NOMO-1 treated with dmso at 0.1 percent for 144 hours (cell line): ENCODE data around the gene DPF3.
"Not testable (repeated sequence)": the region's sequence is repeated elsewhere in the genome, so short reads cannot be mapped to it uniquely, and the experiment has no call there.

Experiments
- DNase-seq: peaks from one replicate; lab custom pipeline; 2025; ENCODE audit not compliant: unreplicated experiment; lab: John Stamatoyannopoulos, UW

DPF3 gene

GRCh38 chr14:72774894-72775620, 118.8 kb downstream of the DPF3 start:
- DNase-seq, result no peak

DNA sequence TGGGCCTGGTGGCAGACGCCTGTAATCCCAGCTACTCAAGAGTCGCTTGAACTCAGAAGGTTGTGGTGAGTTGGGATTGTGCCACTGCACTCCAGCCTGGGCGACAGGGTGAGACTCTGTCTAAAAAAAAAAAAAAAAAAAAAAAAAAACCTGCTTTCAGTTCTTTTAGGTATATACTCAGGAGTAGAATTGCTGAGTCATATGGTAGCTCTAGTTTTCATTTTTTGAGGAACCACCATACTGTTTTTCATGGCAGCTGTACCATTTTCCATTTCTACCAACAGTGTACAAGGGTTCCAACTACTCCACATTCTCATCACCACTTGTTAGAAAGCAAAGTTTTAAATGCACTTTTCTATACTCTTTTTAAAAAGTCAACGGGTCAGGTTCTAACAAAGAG, 119.8 kb downstream of the DPF3 start:
- no peak for DNase-seq

GRCh38 chr14:72771561-72771960, 122.3 kb downstream of the DPF3 start:
- no peak for DNase-seq

GRCh38 chr14:72766296-72766695, 127.6 kb downstream of the DPF3 start:
- DNase-seq, result no peak

DNA sequence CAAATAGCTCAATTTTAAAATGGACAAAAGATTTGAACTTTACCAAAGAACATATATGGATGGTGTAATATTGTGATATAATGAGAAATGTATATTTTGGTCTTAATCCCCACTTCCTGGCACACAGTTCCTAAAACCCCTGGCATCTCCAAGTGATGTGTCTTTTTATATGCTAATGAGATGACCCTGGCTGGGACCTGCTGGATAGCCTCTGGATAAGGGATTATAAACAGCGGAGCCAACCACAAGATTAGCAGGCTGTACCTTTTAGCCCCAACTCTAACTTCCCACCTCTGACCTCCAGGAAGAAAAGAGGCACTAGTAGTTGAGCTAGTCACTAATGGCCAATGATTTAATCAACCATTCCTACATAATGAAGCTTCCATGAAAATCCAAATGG, 130.0 kb downstream of the DPF3 start:
- DNase-seq, result no peak

GRCh38 chr14:72759670-72760069, 134.2 kb downstream of the DPF3 start:
- DNase-seq, result no peak

GRCh38 chr14:72758993-72759392, 134.9 kb downstream of the DPF3 start:
- no peak for DNase-seq

- DNase-seq, result no peak
Observed at GRCh38 chr14:72758420-72758819, 135.5 kb downstream of the DPF3 start.

- DNase-seq, result no peak
Observed at GRCh38 chr14:72756967-72757366, 136.9 kb downstream of the DPF3 start.

DNA sequence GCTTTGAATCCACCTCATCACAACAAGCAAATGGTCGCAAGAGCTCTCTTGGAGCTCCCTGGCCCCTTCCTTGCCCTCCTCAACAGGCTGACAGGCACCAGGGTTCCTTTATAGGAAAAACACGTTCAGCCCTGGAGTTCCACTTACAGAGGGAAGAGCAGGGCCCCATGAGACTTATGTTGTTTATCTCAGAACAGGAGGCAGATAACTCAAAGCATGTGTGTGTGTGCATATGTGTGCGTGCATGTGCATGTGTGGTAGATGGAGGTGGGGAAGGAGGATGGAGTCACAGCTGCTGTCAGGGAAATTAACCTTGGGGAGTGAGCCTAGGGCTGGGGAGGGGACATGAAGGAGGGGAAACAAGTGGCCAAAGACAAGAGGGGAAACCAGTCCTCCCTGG, 138.1 kb downstream of the DPF3 start:
- no peak for DNase-seq

DNA sequence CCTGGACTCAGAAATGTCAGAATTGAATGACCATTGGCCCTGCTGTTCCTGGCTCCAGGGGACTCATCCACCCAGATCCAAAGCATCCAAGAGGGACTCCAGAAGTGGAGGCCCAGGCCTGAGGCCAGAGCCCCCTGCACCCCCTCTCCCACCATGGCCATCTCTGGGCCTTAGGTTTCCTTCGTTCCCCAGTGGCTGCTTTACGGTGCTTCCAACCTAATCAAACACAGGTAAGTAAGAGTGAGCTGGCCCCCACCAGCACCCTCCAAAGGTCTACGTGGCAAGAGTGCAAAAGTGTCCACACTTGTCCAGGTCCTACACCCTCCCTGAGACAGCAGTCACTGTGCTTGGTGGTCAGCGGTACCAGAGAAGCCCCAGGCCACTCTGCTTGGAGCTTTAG, 139.0 kb downstream of the DPF3 start:
- no peak for DNase-seq

DNA sequence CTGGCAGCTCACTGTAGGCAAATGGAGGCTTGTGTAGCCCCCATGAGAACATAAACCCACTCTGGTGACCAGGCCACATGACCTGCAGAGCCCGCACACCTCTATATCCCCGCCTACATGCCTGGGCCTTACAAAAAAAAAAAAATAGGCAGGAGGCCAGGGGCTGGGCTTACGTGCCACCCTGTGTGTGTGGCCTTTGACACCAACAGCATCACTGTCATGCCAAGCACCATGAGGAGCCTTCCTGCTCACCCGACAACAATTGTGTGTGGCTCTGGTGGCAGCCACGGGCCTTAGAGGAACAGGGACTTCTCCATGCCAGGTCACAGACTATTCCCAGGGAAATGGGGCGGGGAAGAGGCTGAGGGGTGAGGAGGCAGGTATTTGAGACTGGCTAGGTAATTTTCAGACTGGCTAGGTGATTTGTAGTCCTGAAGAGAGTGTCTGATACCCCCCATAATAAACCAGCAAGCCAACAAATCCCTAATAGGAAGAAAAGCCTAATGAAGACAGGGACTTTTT, 140.0 kb downstream of the DPF3 start:
- DNase-seq, result no peak

GRCh38 chr14:72753044-72753710, 140.7 kb downstream of the DPF3 start:
- DNase-seq, result no peak

DNA sequence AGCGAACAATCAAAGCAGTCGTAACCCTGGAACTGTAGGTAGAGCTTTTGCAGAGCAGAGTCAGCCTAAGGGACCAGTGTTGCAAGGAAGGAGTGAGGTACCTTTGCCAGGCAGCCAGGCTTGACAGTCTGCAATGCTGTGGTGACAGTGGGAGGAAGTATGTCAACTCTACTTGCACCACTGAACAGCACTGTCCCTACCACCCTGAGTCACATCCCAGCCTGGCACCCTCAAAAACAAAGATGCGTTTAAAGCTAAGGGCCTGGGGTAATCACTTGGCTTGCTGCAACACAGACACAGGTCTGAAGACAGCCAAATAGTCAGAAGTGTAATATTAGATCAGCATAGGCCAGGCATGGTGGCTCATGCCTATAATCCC, 141.9 kb downstream of the DPF3 start:
- DNase-seq, result no peak

- no peak for DNase-seq
Observed at GRCh38 chr14:72751276-72752033, 142.4 kb downstream of the DPF3 start.

DNA sequence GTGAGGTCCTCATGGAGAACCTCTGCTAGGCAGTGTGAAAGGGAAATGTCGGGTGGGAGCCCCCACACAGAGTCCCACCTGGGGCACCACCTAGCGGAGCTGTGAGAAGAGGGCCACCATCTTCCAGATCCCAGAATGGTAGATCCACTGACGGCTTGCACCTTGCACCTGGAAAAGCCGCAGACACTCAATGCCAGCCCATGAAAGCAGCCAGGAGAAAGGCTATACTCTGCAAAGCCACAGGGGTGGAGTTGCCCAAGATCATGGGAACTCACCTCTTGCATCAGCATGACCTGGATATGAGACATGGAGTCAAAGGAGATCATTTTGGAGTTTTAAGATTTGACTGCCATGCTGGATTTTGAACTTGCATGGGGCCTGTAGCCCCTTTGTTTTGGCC, 145.0 kb downstream of the DPF3 start:
- DNase-seq, result not testable (repeated sequence)

GRCh38 chr14:72747652-72748051, 146.2 kb downstream of the DPF3 start:
- DNase-seq, result no peak

DNA sequence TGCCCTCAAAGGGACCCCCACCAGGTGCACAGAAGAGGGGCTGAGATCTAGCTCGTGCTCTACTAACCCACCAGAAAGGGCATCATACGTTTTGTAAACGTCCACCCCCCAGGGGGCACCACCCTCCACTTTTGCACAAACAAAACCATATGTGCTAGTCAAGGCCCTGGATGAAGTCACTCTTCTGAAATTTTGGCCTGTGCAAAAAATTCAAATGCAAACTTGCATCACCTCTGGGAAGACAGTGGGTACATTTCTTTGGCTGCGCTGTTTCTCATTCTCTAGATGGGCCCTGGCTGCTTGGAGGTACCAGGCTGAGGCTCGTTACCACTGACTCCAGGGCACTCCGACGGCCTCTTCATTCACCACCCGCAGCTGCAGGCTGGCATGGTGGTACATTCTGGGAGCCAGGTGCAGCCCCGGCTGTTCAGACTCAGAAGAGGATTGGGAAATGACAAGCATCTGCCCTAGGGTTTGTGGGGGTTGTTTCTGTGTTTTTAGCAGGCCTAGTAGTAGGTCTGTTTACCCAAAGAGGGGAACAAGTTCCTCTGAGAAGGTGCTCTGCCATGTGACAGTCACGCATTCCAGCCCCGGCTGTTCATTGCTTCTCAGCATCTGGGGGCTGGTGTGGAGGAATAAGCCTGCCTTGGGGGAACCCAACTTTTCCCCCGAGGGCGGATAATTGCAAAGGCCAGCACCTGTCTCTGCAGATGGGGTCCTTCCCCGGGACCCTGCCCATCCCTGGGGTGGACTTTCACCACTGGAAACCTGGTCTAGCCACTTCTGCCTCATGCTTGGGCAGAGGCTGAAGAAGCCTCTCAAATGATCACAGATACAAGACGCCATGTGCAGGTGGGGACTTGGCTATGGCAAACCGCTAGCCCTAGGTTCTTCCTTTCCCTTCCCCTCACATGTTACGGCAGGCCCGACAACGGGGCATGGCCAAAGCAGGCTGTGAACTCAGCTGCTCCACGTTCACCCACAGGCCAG, 147.6 kb downstream of the DPF3 start:
- no peak for DNase-seq

DNA sequence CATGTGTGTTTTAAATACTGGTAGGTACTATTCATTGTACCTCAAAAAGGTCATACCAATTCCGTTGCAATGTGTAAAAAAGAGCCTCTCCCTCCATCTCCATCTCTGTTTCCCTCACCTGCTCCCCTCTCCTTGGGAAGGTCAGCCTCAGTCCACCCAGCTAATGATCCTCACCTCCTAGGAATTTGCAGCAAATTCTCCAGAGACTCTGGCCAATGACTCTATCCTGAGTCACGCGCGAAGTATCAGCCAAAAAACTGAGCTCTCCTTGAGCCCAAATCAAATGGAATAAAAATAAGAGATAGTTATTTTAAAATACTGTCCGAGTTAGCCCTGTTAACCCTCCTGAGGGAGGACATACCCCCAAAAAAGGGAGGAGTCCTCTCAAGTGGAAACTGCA, 148.4 kb downstream of the DPF3 start:
- DNase-seq, result no peak

DNA sequence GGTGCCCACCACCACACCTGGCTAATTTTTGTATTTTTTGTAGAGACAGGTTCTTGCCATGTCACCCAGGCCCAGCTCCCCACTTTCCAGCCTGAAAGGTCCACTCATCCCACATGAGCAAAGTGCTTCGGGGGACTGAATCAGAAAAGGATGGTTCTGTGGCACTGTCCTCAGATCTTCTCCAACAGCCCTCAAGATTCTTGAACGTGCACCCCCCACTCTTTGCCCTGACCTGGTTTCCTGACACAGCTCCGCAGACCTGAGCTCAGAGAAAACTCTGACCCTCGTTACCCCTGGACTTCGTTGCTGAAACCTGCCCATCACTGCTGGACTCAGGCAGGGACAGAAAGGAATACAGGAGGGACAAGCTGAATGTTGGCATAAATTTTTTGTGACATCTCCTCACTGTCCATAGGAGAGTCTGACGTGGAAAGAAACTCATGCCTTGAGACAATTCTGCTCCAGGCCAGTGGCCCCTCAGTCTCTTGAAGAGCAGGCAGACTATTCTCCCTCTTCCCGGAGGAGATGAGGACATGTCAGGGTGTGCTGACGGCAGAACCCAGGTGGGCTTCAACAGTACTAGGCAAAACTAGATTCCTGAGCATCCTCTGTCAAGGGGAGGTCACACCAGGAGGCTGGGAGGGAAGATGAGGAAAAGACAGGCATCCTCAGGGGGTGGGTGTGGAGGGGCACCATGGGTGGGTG, 149.3 kb downstream of the DPF3 start:
- no peak for DNase-seq
